HG02610 (cell line): Measurements from ENCODE around the gene DSG2.
A peak's percentile ranks its signal among the peaks of the same experiment; 100 is the strongest.
"Not testable (repeated sequence)": the region's sequence is repeated elsewhere in the genome, so short reads cannot be mapped to it uniquely, and the experiment has no call there.

Source experiments
- ATAC-seq: cut with Tn5 transposase; IDR thresholded peaks from one replicate; pipeline ENCODE4 v1.9.1; 2021; ENCODE audit warnings: mild to moderate bottlenecking, moderate library complexity; ENCODE audit not compliant: unreplicated experiment

Gene DSG2

DNA sequence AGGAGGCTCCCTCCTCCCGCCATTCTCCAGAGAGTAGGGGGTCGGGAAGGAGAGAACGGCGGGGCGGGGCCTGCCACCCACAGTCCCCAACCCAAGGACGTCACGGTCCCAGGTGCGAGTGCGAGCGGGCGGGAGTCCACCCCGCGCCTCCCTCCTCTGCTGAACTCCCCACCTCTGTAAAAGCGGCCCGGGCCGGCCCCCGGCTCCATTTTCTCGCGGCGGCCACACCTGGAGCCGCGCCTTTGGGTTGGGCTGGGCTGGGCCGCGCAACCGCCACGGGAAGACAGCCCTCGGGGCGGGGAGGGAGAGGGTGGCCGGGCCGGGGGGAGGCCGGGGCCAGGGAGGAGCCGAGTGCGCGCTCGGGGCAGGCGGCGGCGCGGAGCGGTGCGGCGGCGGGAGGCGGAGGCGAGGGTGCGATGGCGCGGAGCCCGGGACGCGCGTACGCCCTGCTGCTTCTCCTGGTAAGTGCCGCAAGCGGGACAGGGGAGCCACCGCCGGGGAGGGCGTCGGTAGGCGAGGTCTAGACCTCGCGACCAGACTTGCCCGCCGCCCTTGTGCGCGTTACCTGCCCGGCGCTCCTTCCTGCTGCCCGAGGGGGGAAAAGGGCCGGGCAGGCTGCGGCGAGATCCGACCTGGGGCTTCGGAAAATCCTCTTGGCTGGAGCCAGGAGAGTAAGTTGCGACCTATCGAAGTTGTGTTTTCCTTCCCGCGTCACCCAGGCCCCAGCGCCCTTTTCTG is at the start of gene DSG2:
Gene DSG2, plus strand, starts transcription at position 342 of the 738 bp plus-strand sequence. Its CDS starts 75 bp downstream, at position 417.
- peak; percentile 39 for ATAC-seq

DNA sequence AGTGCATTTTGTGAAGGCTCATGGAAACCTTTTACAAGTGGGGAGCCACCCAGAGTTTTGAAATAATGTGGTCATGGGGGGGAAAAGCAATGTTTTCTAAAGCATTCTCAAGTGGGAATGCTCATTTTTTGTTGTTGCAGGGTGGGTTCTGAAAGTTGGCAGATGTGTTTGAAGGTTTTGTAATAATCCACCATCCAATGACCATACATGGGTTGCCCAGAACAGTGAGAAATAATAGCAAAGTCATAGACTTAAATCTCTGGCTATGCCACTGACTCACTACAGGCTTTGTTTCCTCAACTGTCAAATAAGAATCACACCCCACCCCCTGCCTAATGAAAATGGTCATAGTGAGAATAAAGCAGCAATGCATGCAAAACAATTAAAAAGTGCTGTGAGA is 47.6 kb upstream of the DSG2 start:
- no peak for ATAC-seq

DNA sequence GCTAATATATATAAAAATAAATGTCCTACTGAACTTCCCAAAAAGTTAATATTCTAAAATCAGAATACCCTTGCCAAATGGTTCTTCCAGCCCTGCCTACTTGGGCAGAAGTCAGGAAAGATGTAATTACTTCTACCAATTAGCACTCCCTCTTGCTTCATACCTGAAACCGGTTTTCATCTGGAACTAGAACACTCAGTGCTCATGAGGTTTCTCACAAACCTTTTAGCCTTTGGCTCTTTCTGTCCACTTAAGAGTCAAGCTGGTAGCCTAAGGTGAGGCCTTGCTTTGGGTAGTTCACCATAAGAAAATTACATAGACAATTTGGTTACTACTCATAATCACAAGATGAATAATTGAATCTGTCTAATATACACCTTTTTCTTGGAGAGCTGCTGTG is 46.4 kb upstream of the DSG2 start:
- no peak for ATAC-seq

DNA sequence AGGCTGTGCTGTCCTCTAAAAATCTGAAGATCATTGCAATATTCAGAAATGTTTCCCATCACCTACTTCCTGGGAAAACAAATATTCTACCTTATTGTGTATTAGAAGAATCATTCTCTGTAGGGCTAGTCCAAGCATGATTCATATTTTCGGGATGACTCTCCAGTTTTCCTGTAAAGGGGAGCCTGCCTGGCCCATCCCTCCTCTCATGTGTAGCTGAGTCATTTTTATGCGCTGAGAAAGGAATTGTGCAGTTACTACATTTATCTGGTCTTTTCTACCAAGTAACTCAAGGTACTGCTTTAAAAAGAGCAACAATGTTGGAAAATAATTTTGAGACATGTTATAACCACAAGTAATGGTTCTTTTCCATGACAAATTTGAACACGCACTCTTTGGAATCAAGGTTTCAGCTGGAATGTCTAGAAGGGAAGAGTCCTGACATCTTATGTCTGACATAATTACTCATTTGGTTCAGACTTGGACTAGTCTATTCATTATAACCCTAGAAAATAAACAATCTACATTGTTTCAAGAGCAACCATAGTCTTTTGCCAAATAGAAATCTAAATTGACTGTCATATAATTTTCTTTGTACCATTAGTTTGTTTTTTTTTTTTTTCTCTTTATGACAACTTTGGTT is 43.8 kb upstream of the DSG2 start:
- no peak for ATAC-seq

DNA sequence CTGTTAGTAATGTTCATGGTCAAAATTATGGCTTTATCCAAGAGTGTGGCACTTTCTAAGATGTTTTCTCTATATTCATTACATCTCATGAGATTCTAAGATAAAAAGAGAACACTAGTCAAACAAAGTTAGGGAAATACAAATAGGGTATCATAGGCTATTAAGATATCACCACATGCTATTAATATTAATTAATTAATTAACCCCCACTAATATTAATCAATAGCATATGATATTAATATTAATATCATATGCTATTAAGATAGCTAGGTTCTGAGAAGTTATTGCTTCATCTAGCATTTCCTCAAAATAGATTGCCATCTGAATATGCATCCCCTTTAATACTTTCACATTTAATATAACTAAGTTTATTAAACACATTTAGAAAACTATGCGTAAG is 28.3 kb upstream of the DSG2 start:
- no peak for ATAC-seq

DNA sequence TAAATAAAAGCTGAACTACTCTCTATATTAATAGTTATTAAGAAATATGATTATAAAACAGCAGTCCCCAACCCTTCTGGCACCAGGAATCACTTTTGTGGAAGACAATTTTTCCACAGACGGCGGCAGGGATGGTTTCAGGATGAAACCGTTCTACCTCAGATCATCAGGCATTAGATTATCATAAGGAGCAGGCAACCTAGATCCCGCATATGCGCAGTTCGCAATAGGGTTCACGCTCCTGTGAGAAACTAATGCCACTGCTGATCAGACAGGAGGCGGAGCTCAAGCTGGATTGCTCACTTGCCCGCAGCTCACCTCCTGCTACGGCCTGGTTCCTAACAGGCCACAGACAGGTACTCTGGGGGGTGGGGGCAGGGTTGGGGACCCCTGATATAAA is 19.3 kb upstream of the DSG2 start:
- ATAC-seq: no peak

DNA sequence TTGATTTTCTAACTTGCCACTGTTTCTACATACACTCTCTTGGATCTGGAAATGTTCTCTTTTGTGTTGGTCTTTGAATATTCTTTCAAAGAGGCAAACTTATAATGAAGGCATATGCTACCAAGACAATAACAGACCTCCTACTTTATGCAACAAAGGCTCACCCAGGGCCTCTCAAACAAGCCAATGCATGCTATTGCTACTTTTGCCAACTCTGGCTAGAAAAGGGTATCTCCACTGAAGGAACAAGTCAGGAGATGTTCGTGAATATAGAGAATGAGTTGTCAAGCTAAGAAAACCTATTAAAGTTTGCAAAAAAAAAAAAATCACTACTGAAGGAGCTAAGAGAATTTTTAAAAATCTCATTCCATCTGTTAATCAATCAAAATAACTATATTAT is 15.9 kb upstream of the DSG2 start:
- no peak for ATAC-seq

DNA sequence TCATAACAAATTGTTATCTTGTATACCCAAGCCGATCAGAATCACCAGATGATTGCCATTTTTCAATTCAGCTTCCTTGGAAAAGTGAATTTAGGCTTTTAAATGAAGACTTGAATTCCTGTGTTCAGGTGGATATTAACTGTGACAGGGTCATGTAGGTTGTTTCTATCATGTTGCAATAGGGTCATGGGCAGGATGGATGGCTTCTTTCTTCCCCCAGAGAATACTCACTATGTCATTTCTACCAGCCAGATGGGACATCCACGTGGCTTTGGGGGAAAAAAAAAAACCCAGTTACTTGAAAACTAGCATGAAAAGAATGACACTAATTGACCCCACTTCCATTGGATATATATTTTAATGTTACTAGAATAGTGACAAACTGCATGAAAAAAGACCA is 14.6 kb upstream of the DSG2 start:
- ATAC-seq: no peak

DNA sequence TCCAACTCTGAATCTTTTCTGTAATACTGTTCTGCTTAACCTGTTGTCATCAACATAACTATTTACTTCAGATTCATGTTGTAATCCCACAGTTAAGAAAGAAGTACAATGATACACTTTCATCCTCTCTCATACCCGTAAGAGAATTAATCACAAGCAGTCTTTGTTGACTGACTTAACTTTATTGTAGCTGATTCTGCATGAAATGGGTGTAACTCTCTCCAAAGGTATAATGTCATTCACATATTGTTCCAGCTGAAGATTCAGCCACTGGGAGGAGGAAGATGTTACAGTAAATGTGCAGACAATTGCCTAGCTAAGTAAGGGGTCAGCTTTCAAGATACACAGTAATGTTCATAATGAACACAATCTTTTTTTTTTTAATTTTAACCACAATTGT is 13.5 kb upstream of the DSG2 start:
- ATAC-seq: no peak

DNA sequence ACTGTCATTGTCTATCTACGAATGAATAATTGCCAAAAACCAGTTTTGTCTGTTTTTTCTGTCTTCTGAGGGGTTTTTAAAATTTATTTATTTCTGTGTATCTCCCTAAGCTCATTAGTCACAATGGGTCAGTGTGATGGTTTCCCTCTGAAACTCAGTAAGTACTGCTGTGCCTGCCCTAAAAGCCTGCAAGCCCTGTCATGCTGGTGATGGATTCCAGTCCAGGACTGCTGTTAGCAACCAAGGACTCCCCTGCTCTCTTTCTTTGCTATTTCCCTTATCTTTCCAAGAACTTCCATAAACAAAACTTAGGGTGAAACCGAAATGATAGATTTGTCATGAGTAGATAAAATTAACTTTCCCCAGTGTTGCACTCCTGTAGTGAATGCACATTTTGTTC is 11.8 kb upstream of the DSG2 start:
- ATAC-seq: no peak

DNA sequence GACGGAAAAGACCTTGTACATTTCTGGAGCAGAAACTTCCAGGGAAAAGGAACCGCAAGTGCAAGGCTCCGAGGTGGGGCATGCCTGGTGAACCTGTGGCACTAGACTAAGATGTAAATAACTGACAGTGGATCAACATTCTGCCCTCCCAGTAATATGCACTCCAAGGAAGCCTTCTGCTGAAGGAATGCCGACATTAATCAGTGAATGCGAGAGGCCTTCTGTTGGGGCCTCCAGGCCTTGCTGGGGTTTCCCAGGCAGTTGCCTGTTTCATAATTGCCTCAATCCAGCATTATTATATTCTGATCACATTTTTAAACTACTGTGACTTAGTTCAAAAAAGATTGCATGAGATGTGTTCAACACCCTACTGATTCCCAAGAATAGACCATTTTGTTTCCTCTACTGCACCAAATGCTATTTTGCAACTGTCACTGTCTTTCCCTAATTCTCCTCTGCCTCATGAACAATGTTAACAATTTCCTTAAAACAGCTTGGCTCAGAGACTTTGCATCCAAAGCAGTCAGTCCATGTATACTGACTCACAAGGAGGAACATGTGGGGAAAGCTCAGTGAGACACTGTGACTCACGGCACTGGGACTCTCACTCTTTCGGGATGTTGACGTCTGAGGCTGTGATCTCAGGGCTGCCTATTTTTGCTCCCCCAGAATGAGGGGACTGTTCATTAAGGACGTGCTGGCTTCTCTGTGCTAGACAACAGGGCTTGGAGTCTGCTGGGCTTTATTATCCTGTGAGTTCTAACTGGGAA is 10.5 kb upstream of the DSG2 start:
- no peak for ATAC-seq

DNA sequence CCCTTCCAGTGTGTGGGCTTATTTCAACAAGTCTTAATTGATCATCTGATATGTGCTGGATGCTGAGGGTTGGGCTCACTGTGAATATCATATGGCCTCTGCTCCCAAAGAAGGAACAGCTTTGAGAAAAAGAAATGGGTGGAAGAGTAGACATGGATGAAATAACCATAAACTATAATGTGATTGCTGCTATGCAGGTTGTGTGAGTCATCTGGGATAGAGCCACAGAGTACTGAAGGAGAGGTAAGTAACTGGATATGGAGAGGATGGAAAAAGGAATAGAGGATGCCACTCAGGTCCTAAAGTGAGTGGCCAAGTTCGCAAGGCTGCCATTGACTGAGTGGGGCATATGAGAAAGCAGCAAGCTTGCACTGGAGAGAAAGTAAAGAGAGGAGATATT is 8.7 kb upstream of the DSG2 start:
- no peak for ATAC-seq

DNA sequence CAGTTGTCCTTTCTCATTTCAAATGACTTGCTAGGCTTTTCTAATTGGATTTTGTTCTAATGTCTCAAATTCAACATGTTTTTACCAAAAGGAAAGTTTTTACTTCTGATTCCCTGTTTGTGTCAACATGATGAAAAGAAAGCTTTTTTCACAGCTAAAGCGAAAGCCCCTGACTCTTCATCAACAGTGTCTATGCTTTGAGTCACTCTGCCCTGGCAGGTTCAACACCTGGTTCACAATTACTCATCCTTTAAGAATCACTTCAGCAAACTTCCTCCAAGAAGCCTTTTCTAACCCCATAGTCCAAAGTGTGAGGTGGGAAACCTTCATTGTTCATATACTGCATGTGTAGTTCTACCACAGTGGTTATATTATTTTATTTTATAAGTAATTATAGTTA is 7.6 kb upstream of the DSG2 start:
- peak; percentile 95 for ATAC-seq

DNA sequence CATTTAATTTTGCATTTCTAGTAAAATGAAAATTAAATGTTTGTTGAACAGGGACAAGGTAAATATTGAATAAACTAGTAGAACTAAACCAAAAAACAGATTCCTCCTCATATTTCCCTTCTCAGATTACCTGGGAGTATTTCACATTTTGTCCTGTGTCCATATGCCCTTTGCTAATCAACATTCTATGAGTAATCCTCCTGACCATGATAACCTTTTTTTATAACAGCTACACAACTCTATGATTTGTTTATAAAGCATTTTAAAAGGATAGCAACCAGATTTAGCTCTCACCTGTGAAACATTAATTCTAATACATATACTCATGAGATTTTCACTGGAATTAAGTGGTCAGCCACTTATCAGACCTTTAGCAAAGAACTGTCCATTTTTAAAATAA is 7.1 kb upstream of the DSG2 start:
- ATAC-seq: no peak

DNA sequence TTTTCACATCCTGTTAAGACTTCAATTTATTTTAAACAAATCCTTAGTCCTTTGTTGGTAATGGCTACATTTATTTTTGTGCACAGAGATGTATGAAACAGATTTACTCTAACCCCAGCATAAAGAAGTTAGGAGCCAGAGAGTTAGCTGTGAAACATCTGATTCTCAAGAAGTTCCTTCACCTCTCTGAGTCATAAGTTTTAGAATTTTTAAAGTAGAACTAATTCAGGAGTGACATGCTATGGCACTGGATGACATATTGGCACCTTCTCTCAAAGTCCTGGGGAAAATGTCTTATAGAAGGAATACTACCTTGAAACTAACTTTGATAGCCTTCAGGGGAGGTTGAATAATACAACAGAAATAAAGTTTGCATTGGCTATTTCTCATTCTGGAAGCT is 6.4 kb upstream of the DSG2 start:
- no peak for ATAC-seq

DNA sequence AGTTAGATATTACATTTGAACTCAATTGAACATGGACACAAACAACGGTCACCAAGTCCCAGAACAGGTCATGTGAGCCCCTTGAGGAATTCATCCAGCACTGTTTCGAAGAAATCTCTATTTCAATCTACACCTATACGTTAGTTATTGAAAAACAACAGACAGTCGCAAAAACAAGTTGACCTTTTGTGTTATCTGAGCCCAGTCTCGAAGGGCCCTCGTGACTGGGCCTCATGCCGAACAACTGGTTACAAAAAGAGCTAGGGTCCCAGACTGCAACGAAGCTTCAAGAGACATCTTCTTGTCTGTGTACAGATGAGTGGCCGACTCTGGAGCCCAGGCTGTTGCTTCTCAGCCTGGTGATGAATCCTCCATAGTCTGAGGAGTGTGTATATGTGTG is 5.3 kb upstream of the DSG2 start:
- ATAC-seq: no peak

DNA sequence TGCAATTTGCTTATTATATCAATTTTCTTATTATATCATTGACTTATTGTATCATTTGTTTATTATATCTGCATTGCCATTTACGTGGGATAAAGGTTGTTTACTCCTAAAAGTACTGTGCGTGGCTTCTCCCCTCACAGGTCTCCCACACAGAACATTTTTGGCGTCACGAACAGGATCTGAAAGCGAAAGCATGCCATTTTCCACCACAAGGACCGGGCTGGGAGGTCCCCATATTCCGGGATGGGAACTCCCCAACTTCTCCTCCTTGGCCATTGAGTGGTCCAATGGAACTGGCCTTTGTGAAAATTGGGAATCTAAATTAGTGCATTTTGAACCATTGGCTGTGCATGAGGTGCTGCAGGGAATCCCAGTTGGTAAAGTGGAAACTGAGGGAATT is 4.8 kb upstream of the DSG2 start:
- ATAC-seq: no peak

DNA sequence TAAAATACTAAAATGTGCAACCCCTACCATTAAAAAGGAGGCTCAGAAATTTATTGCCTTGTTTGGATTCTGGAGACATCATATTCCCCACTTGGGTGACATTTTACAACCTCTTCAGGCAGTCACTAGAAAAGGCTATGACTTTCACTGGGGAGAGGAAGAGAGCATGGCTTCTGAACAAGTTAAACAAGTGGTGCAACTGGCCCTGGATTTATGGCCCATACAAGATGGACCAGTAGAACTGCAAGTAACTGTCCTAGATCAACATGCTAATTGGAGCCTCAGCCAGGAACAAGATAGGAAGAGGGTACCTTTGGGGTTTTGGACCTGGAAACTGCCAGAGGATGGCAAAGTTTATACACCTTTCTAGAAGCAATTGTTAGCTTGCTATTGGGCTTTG is 4.0 kb upstream of the DSG2 start:
- ATAC-seq: no peak

DNA sequence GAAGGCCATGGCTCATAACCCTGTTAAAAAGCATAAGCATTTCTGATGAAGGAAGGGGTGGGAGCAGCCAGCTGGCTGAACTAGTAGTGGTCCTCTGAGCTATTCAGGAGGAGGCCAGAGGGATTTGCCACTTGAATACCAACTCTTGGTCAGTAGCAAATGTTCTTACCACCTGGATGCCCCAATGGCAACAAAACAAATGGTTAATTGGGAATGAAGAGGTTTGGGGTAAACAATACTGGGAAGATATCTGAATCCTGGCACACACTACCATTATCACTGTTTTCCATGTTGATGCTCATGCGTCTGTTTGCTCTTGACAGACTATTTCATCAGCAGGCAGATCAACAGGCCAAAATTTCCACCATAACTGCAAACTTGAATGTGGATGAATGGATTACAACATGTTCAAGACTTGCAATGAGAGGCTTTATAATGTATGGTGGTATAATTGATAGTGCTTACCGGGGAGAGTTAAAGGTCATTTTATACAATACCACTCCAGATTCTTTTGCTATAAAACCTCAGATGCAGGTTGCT is 3.2 kb upstream of the DSG2 start:
- not testable (repeated sequence) for ATAC-seq

DNA sequence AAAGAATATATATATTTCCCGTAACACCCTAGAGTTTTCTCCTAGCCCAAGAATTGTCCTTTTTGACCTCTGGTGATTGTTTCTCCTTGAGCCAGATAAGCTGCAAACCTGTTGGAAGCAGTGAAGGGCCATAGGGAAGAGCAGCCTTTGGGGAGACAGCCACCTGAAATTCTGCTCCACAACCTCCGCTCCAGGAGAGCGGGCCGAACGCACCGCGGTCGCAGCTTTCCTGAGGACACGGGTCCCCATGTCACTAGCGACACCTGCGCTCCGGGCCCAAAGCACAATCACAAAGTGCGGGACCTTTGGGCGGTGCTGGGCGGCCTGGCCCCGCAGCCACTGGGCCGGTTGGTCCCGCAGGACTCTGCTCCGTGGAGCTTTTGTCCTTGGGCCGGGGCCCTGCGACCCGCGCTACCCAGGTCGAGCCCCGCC is 557 bp upstream of the DSG2 start:
- no peak for ATAC-seq

DNA sequence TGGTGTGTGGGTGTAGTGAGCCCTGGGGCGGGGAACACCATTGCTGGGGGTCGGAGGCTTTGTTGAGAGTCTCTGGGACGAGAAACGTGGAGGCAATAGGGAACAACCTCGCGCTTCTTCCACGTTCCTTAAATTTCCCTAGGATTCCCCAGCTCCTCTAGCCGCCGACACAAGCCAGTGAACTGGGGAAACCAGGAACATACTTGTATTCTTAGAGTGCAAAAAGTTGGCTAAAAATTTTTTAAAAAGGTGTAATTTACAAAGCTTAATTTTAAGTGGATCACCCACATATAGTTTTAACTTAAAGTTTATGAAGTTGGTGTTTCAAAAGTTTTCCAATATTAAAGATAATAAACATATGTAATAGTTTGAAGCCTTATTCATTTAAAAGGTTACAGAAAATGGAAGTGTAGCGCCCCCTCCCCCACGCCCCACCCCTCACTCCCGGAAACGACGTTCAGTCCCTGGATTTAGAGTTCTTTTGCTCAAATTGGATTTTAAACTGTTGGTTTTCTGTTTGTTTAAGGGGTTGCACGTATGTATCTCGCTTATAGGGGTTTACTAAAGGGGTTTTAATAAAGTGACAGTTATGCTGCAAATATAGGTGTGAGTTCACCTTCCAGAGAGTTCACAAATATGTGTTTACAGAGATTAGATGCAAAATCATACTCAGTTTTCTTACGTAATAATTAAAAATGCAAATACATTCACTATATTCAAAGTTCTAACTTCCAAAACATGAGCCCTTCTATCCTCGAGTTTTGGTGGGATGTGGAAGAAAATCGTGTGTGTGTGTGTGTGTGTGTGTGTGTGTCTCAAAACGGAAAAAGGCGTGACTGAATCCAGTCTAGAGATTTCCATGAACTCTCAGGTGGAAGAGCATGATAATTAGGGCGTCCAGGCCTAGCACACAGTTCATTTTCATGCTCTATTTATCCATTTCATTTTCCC is 872 bp downstream of the DSG2 start:
- peak; percentile 6 for ATAC-seq
